ENCODE data around the gene DLL4. TPM values are rescaled to one million over a fixed set of nuclear protein-coding genes. Genes with fewer than 3 reads are reported as not detected.

Gene DLL4
- total and polyA plus RNA-seq, 4 donors: 0.20 to 28.4 (median 5.0) TPM

Other genes starting within 250 kb of the DLL4 start
- under 1 TPM; 0.42 to 0.87 TPM for gene RAD51, start 234.2 kb upstream of the DLL4 start, total RNA-seq
- gene RAD51, start 234.2 kb upstream of the DLL4 start, polyA plus RNA-seq: under 1 TPM; 0.33 to 0.50 TPM
- gene RMDN3, start 174.1 kb upstream of the DLL4 start, total RNA-seq: 10 to 100 TPM; 21.1 to 29.1 TPM
- gene RMDN3, start 174.1 kb upstream of the DLL4 start, polyA plus RNA-seq: 10 to 100 TPM; 27.3 to 29.2 TPM
- 1 to 10 TPM; 4.5 to 7.7 TPM for gene GCHFR, start 165.3 kb upstream of the DLL4 start, total RNA-seq
- 10 to 100 TPM; 21.0 to 48.2 TPM for gene GCHFR, start 165.3 kb upstream of the DLL4 start, polyA plus RNA-seq
- gene C15orf62, start 159.4 kb upstream of the DLL4 start, total RNA-seq: under 1 TPM; 0.19 to 0.87 TPM
- under 1 TPM in 1 of 2 donors, not detected in 1; 0.97 TPM for gene C15orf62, start 159.4 kb upstream of the DLL4 start, polyA plus RNA-seq
- gene ZFYVE19, start 122.3 kb upstream of the DLL4 start, total RNA-seq: 10 to 100 TPM in 1 of 2 donors, 1 to 10 TPM in 1; 9.3 to 17.4 TPM
- gene ZFYVE19, start 122.3 kb upstream of the DLL4 start, polyA plus RNA-seq: 10 to 100 TPM; 14.5 to 48.0 TPM
- 10 to 100 TPM; 29.4 to 34.7 TPM for gene DNAJC17, start 121.9 kb upstream of the DLL4 start, total RNA-seq
- gene DNAJC17, start 121.9 kb upstream of the DLL4 start, polyA plus RNA-seq: 10 to 100 TPM; 20.5 to 75.9 TPM
- gene PPP1R14D, start 100.6 kb upstream of the DLL4 start, total RNA-seq: not detected
- 10 to 100 TPM in 1 of 2 donors, not detected in 1; 22.3 TPM for gene PPP1R14D, start 100.6 kb upstream of the DLL4 start, polyA plus RNA-seq
- gene SPINT1, start 85.3 kb upstream of the DLL4 start, total RNA-seq: 1 to 10 TPM; 2.4 to 3.9 TPM
- gene SPINT1, start 85.3 kb upstream of the DLL4 start, polyA plus RNA-seq: 10 to 100 TPM in 1 of 2 donors, 1 to 10 TPM in 1; 1.9 to 15.5 TPM
- gene RHOV, start 55.1 kb upstream of the DLL4 start, total RNA-seq: under 1 TPM; 0.19 to 0.30 TPM
- gene RHOV, start 55.1 kb upstream of the DLL4 start, polyA plus RNA-seq: under 1 TPM in 1 of 2 donors, not detected in 1; 0.15 TPM
- gene VPS18, start 34.9 kb upstream of the DLL4 start, total RNA-seq: 10 to 100 TPM; 18.6 to 22.5 TPM
- 10 to 100 TPM in 1 of 2 donors, 1 to 10 TPM in 1; 5.5 to 10.3 TPM for gene VPS18, start 34.9 kb upstream of the DLL4 start, polyA plus RNA-seq
- 1 to 10 TPM; 2.1 to 5.3 TPM for gene CHAC1, start 24.1 kb downstream of the DLL4 start, total RNA-seq
- gene CHAC1, start 24.1 kb downstream of the DLL4 start, polyA plus RNA-seq: 1 to 10 TPM; 1.2 to 4.5 TPM
- 10 to 100 TPM; 23.5 to 25.1 TPM for gene INO80, start 186.9 kb downstream of the DLL4 start, total RNA-seq
- 1 to 10 TPM; 6.5 to 7.3 TPM for gene INO80, start 186.9 kb downstream of the DLL4 start, polyA plus RNA-seq